GM21515 (cell line): ENCODE measurements around the gene SLC1A2.

Experiments used
- ATAC-seq: cut with Tn5 transposase; IDR thresholded peaks from one replicate; pipeline ENCODE4 v1.9.1; 2021; ENCODE audit not compliant: unreplicated experiment

The SLC1A2 gene

DNA sequence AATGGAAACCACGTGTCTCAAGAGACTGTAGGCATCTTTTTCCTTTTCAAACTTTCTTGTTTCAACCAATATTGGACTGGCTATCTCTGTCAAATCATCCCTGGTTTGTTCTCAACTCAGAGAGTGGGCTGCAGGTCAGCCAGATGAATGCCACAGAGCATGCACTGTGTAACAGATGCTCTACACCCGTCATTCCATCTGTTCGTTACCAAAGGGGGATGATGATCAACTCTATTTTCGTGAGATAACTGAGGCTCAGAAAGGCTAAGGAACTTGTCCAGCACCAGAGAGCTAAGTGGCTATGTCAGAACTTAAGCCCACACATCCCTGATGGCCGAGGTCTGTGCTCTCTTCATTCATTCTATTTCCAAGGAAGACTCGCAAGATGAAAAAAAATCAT is 42.1 kb downstream of the SLC1A2 start:
- ATAC-seq = no peak

DNA sequence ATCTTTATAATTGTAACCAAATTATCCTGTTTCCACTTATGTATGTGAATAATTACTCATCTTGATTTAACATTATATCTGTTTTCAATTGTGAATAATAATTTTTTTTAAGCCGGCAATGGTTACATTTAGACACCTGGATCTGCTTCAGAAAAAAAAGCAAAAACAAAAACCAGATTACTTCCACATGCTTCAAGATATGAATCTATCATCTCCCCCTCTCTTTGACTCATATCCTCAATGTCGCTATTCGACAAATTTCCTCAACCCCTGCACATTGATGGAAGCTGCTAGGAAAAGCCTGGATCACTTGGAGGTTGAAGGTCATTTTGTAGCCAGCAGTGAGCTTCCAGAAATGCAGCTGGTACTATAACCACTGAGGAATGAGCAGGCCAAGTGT is 42.7 kb downstream of the SLC1A2 start:
- ATAC-seq = no peak

GRCh38 chr11:35376118-35376510 is 43.2 kb downstream of the SLC1A2 start:
- ATAC-seq = no peak

DNA sequence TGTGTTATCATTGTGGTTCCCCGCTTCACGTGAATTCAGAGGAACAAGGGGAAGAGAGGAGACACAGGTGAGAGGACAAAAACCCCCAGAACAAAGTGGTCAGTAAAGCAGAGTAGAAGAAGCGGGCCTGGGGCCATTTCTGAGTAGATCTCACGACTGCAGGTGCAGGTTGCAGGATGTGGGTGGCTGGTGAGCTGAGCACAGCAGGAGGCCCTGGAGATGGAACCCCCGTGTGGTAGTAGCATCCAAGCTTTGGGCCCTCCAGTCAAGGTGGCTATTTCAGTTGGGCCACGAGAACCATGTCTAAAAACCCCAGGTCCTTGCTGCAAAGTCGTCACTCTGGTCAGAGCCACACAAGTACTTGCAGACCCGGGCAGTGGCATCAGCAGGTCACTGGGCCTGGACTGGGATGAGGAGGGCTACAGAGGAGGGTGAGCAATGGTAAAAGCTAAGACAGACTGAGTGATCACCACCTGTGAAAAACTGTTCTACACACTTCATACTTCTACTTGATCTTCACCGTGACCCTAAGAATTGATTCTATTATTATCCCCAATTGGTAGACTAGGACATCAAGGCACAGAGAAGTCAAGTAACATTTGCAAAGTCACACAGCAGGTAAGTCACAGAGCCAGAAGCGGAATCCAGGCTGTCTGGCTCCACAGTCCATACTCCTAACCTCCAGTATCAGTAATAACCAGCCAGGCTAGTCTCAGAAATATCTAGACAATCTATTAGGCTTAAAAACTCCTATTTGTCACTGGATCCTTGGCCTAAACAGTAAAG is 43.8 kb downstream of the SLC1A2 start:
- no peak for ATAC-seq

GRCh38 chr11:35373284-35373933 is 45.9 kb downstream of the SLC1A2 start:
- ATAC-seq = no peak

GRCh38 chr11:35372565-35373283 is 46.6 kb downstream of the SLC1A2 start:
- no peak for ATAC-seq

DNA sequence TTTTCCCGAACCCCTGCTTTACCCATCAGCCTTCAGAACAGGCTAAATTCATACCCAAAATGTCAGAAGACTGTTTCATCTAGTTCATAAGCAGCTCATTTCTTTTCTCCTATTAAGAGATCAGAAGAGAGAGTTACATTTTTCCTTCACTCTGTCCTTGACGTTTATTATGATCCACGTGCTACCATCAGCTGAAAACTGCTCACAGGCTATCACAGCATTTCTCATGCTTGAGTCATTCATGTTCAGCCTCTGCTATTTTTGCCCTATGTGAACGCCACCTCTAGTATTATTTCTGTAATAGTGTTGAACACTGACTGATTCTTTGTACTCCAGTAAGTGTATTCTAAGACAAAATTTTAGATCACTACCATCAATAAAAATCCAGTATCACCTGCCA is 51.9 kb downstream of the SLC1A2 start:
- ATAC-seq = no peak

DNA sequence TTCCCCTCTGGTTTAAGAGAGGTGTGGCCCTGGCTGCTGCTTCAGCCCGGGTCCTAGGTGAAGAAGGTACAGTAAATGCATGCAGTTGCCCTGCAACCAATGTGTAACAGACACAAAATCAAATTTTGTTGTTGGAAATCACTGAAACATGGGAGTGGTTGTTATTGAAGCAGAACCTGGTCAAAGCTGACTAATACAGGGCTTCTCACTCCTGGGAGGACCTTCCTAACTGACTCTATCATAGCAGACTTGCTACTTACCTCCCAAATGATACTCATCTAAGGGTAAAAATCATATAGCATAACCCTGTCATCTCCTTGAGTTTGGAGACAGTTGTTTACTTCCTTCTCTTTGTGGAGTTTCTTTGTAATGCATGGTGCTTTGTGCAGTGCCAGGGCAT is 52.6 kb downstream of the SLC1A2 start:
- ATAC-seq = no peak

DNA sequence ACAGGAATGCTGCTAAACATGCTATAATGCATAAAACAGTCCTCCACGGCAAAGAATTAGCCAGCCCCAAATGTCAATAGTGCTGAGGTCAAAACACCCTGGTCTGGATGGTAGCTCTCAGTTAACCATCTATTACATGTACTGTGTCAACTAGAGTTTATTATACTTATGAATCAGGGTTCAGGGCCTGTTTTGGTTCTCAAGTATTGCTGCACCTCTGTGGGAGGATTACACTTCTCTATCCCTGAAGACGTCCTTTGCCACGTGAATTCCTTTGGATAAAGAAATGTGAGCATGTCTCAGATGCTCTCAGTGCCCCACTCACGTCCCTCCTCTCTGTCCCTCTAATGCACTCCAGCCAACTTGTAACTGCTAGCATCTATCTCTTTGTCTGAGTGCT is 53.4 kb downstream of the SLC1A2 start:
- no peak for ATAC-seq

DNA sequence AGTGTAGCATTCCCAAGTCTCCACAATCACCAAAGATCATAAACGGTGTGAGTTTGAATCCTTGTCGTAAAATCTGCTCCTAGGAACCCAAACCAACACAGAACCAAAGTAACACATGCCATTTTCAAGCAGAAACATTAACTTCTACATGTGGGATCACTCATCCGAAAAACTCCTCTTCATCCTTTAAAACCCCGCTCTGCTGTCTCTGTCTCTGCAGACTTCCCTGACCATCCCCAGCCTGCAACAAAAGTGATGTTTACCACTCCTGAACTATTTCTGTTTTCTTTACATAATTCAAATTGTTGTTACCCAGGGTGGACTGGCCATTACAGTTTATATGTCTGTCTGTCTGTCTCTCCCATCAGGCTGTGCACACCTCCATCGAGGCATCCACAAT is 54.0 kb downstream of the SLC1A2 start:
- ATAC-seq = no peak

GRCh38 chr11:35363854-35364780 is 55.2 kb downstream of the SLC1A2 start:
- no peak for ATAC-seq

DNA sequence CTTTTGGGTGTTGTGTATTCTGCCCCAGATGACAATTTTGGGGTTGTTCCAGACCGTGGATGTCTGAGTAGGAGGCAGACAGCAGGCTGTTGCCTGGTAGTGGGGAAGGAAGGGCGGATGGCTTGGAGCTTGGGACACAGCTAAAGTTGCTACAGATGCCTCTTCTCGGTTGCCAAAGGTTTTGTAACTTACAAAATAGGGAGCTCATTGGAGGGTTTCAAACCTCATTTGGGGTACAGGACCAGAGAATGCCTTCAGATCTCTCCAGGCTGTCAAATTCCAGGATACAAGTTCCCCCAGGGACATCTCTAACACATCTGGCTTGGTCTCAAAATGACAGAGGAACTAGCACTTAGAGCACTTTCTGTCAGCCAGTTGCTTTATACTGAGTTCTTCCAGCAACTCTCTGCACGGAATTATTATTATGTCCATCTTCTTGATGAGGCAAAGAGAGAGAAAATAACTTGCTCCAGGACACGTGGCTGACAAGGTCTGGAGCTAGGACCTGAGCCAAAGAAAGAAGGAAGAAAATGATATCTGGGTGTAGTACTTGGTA is 56.0 kb downstream of the SLC1A2 start:
- no peak for ATAC-seq

DNA sequence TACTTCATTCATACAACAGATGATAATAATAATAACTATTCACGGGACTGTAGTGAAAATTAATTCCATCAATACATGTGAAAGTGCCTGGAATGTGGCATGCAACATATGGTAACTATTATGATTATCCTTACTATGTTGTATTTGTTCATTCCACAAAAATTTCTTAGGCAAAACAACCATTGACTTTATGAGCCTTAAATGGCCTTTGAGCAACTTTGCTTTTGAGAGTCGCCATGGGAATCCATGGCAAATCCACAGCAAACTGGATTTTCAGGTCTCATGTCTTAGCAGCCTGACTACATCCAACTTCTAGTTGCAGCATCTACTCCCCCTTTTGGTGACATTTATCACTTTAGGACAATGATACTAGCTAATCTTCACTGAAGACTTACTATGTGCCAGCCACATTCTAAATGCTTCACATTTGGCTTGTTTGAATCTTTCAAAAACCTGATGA is 56.8 kb downstream of the SLC1A2 start:
- no peak for ATAC-seq

DNA sequence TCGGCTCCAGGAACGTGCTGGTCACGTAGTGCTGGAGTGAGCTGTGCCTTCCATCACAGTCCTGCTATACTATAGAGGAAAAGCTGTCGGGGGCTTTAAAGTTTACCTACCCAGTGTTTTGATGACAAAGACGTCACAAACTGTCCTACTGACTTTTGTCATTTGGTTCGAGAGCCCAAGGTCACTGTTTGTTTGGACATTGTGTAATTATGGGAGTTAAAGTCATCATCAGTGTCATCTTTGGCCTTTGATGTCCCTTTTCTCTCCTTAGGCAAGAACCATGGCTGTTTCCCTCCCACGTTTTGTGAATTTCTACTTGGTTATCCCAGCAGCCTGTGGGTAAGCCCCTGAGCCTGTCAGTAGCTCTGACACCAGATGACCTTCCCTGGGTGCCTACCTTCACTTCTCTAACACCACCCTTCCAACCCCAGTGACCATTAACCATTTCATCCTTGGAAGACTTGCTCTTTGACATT is 59.3 kb downstream of the SLC1A2 start:
- ATAC-seq = no peak

DNA sequence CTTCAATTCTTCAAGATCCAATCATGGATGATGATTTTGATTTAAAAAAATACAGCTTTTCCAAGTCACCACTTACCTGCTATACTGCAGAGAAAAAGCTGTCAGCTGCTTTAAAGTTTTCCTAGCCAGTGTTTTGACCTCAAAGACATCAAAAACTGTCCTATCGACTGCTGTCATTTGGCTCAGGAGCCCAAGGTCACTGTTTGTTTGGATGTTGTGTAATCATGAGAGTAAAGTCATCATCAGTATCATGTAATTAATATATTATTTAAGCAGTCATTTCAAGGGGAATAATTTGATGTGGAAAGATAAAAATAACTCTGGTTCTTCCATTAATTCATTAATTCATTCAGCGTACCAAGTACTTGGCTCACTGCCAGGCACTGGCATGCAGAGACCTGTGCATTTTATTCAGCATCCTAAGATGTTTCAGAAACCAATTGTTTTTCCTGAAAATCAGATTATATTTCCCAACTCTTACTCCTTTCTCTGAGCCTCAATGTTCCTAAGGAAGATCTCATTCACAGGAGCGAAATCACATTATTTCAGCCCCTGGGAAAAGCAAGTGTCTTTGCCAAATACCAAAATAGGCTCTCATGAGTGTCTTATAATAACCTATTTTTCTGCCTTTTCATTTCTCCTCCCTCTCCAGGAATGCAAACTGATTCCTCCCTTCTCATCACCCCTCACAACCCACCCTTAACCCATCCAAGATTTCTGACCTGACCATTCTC is 59.9 kb downstream of the SLC1A2 start:
- ATAC-seq = no peak

GRCh38 chr11:35358391-35358790 is 61.0 kb downstream of the SLC1A2 start:
- ATAC-seq = no peak

GRCh38 chr11:35357923-35358322 is 61.4 kb downstream of the SLC1A2 start:
- no peak for ATAC-seq

- no peak for ATAC-seq
These were observed 64.1 kb downstream of the SLC1A2 start for GRCh38 chr11:35355102-35355749.

DNA sequence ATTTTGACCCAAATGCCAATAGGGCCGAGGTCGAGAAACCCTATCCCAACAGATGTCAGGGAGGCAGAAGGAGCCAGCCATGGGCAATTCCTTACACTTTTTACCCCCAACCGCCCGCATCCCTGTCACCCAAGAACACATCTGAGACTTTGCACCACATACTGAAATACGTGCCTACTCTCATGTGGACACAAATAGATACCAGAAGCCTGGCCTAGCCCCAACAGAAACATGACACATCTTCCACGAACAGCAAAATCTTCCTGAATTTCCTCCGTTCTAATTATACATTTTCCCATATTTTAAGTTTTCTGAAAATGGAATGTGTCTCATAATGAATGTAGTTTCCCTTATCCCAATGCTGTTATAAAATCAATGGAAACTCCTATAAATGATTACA is 64.7 kb downstream of the SLC1A2 start:
- ATAC-seq = no peak
